Endodermal cell (in vitro differentiated cells): Measurements from ENCODE around the gene GOLGA8A. TPM values are rescaled to one million over a fixed set of nuclear protein-coding genes. Genes with fewer than 3 reads are reported as not detected.

ENCODE experiments used
- total RNA-seq, 2 donors: library from RNA; stranded (reverse); fragmentation: NEBNext Ultra II Directional in 1 of 2; extraction: Animal tissue kit (Norgen Biotek cat#: 25700) in 1 of 2; gene quantifications; 2 replicates in 1 of 2; 3 replicates in 1 of 2; pipeline ENCODE4 v1.2.1, GENCODE V29; 2021

GOLGA8A gene
- total RNA-seq, 2 donors from 2014 or later: 60.8 to 95.8 TPM

Other genes starting within 250 kb of the GOLGA8A start
- gene KATNBL1, start 227.7 kb downstream of the GOLGA8A start, total RNA-seq: 10 to 100 TPM; 54.3 to 71.8 TPM
- gene EMC4, start 212.8 kb downstream of the GOLGA8A start, total RNA-seq: 10 to 100 TPM; 90.3 to 94.5 TPM
- 10 to 100 TPM; 18.2 to 23.3 TPM for gene SLC12A6, start 100.0 kb downstream of the GOLGA8A start, total RNA-seq
- 100 to 1,000 TPM; 193 to 207 TPM for gene NOP10, start 94.7 kb downstream of the GOLGA8A start, total RNA-seq
- under 1 TPM in 1 of 2 donors, not detected in 1; 0.09 TPM for gene NUTM1, start 94.5 kb downstream of the GOLGA8A start, total RNA-seq
- 10 to 100 TPM; 64.7 to 65.6 TPM for gene LPCAT4, start 70.6 kb downstream of the GOLGA8A start, total RNA-seq
- gene GOLGA8B, start 145.8 kb upstream of the GOLGA8A start, total RNA-seq: 10 to 100 TPM; 74.9 to 98.6 TPM